Ishikawa (cell line): ENCODE measurements around the gene JOSD1.

ENCODE experiments used
- CEBPB ChIP-seq: IDR thresholded peaks from 2 replicates; pipeline ENCODE4 v1.6.1; 2012
- CREB1 ChIP-seq: IDR thresholded peaks from 2 replicates; pipeline ENCODE4 v1.6.1; 2012; ENCODE audit warnings: low read depth
- EGR1 ChIP-seq: IDR thresholded peaks from 2 replicates; pipeline ENCODE4 v1.6.1; 2012
- EP300 ChIP-seq: IDR thresholded peaks from 2 replicates; pipeline ENCODE4 v1.6.1; 2012; ENCODE audit warnings: borderline replicate concordance
- FOXM1 ChIP-seq: IDR thresholded peaks from 2 replicates; pipeline ENCODE4 v1.6.1; 2012; ENCODE audit warnings: low read depth, borderline replicate concordance
- NFIC ChIP-seq: IDR thresholded peaks from 2 replicates; pipeline ENCODE4 v1.6.1; 2012
- RAD21 ChIP-seq: IDR thresholded peaks from 2 replicates; pipeline ENCODE4 v1.6.1; 2012; ENCODE audit warnings: low read depth
- TAF1 ChIP-seq: IDR thresholded peaks from 2 replicates; pipeline ENCODE4 v1.6.1; 2012; ENCODE audit warnings: low read depth, mild to moderate bottlenecking
- TCF12 ChIP-seq: IDR thresholded peaks from 2 replicates; pipeline ENCODE4 v1.6.1; 2012; ENCODE audit warnings: low read depth
- TEAD4 ChIP-seq: IDR thresholded peaks from 2 replicates; pipeline ENCODE4 v1.6.1; 2012
- YY1 ChIP-seq: IDR thresholded peaks from 2 replicates; pipeline ENCODE4 v1.6.1; 2012; ENCODE audit warnings: low read depth
- ZBTB7A ChIP-seq: IDR thresholded peaks from 2 replicates; pipeline ENCODE4 v1.6.1; 2012; ENCODE audit warnings: low read depth
- TF ChIP-seq, protein P1 (sequence below): IDR thresholded peaks from 2 replicates; pipeline ENCODE4 v1.6.1; 2012
- TF ChIP-seq, protein P2 (sequence below): IDR thresholded peaks from 2 replicates; pipeline ENCODE4 v1.6.1; 2012
- TF ChIP-seq, protein P3 (sequence below): IDR thresholded peaks from 2 replicates; pipeline ENCODE4 v1.6.1; 2012; ENCODE audit warnings: low read depth, mild to moderate bottlenecking

Gene JOSD1

GRCh38 chr22:38739300-38740055 lies 38.7 kb upstream of the JOSD1 start:
- TF ChIP-seq, protein P1, sequence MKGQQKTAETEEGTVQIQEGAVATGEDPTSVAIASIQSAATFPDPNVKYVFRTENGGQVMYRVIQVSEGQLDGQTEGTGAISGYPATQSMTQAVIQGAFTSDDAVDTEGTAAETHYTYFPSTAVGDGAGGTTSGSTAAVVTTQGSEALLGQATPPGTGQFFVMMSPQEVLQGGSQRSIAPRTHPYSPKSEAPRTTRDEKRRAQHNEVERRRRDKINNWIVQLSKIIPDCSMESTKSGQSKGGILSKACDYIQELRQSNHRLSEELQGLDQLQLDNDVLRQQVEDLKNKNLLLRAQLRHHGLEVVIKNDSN: no peak
- TF ChIP-seq RAD21: no peak
- TF ChIP-seq CEBPB: no peak

- no peak for TF ChIP-seq NFIC
- no peak for TF ChIP-seq CEBPB
- no peak for TF ChIP-seq ZBTB7A
Measured at GRCh38 chr22:38738475-38739070, 37.8 kb upstream of the JOSD1 start.

DNA sequence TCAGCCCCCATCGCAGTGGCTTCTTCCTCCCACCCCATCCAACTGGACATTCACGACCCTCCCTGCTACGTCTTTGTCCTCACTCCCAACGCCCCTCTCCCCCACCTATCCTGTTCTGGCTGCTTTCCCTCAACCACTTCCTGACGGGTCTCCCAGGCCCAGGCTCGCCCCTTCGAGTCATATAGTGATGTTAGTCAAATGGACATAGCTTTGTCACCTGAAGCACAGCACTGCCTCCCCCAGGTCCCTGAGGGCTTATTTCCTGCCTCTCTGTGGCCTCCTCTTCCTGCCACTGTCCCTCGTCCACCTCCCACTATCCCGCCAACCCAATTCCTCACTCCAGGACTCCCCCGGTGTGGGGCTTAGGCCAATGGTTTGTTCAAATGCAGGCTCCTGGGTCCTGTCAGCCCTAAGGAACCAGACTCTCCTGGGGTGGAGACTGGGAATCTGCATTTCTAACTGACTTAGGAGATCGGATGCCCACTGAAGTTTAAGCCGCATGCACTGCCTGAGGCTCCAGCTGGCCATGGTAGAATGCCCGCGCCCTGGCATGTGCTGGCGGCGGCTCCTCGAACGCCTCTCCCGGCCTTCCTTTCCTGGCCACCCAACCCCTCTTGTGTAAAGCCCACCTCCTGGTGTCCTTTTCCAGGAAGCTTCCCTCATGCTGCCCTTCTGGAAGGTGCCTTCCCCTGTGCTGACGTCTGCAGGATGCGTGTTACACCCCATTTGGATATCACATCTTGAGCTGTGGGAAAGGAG lies 36.7 kb upstream of the JOSD1 start:
- TF ChIP-seq, protein P1: no peak
- TF ChIP-seq ZBTB7A (no peak), EP300 (no peak), CEBPB (no peak), RAD21 (no peak), YY1 (no peak), EGR1 (no peak), NFIC (no peak), CREB1 (no peak), TEAD4 (no peak), TCF12 (no peak), TAF1 (no peak), FOXM1 (no peak)
- TF ChIP-seq, protein P2, sequence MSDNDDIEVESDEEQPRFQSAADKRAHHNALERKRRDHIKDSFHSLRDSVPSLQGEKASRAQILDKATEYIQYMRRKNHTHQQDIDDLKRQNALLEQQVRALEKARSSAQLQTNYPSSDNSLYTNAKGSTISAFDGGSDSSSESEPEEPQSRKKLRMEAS: no peak
- TF ChIP-seq, protein P3, sequence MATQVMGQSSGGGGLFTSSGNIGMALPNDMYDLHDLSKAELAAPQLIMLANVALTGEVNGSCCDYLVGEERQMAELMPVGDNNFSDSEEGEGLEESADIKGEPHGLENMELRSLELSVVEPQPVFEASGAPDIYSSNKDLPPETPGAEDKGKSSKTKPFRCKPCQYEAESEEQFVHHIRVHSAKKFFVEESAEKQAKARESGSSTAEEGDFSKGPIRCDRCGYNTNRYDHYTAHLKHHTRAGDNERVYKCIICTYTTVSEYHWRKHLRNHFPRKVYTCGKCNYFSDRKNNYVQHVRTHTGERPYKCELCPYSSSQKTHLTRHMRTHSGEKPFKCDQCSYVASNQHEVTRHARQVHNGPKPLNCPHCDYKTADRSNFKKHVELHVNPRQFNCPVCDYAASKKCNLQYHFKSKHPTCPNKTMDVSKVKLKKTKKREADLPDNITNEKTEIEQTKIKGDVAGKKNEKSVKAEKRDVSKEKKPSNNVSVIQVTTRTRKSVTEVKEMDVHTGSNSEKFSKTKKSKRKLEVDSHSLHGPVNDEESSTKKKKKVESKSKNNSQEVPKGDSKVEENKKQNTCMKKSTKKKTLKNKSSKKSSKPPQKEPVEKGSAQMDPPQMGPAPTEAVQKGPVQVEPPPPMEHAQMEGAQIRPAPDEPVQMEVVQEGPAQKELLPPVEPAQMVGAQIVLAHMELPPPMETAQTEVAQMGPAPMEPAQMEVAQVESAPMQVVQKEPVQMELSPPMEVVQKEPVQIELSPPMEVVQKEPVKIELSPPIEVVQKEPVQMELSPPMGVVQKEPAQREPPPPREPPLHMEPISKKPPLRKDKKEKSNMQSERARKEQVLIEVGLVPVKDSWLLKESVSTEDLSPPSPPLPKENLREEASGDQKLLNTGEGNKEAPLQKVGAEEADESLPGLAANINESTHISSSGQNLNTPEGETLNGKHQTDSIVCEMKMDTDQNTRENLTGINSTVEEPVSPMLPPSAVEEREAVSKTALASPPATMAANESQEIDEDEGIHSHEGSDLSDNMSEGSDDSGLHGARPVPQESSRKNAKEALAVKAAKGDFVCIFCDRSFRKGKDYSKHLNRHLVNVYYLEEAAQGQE: no peak

GRCh38 chr22:38736257-38736570 lies 35.5 kb upstream of the JOSD1 start:
- TF ChIP-seq, protein P2: no peak
- TF ChIP-seq TCF12: no peak
- TF ChIP-seq EGR1: no peak
- TF ChIP-seq, protein P1: no peak
- no peak for TF ChIP-seq CEBPB
- TF ChIP-seq NFIC: no peak
- TF ChIP-seq EP300: no peak

- TF ChIP-seq TCF12 (no peak), TAF1 (no peak), RAD21 (no peak), TEAD4 (no peak), ZBTB7A (no peak), YY1 (no peak), EGR1 (no peak), CEBPB (no peak), EP300 (no peak), CREB1 (no peak), NFIC (no peak), FOXM1 (no peak)
- TF ChIP-seq, protein P2: no peak
- TF ChIP-seq, protein P1: no peak
- TF ChIP-seq, protein P3: no peak
Measured at GRCh38 chr22:38735465-38736256, 34.9 kb upstream of the JOSD1 start.
